Keratinocyte (primary cell): ENCODE data around the gene NEURL1. TPM values are rescaled to one million over a fixed set of nuclear protein-coding genes. Genes with fewer than 3 reads are reported as not detected.

Experiments
- DNase-seq: peaks from one replicate; pipeline ENCODE4 v3.0.0-alpha.2; 2011; ENCODE audit warnings: low read depth, missing footprints, low spot score
- FAIRE-seq: peaks from 2 replicates; lab custom pipeline; 2011; peaks lifted over from hg19 to GRCh38; lab: Jason Lieb, UNC
- H2AFZ ChIP-seq: 2 replicates; pipeline ENCODE4 v1.6.0; 2012; ENCODE audit warnings: low read length, control low read depth, inconsistent platforms; ENCODE audit not compliant: control insufficient read depth
- H3K27ac ChIP-seq: 2 replicates; pipeline ENCODE4 v1.5.1; 2011; ENCODE audit warnings: low read length; ENCODE audit not compliant: control insufficient read depth, insufficient read depth
- H3K27me3 ChIP-seq: 3 replicates; pipeline ENCODE4 v1.6.0; 2011; ENCODE audit warnings: low read length; ENCODE audit not compliant: control insufficient read depth, insufficient read depth; ENCODE audit errors: extremely low read depth
- H3K36me3 ChIP-seq, 2 experiments: 2 replicates in 1 of 2; 3 replicates in 1 of 2; pipeline ENCODE4 v1.5.1; 2011; ENCODE audit warnings: low read length in 2 of 2, mild to moderate bottlenecking in 1 of 2; ENCODE audit not compliant: control insufficient read depth in 2 of 2, insufficient read depth in 2 of 2; ENCODE audit errors: extremely low read depth in 1 of 2
- H3K4me1 ChIP-seq: 3 replicates; pipeline ENCODE4 v1.5.1; 2011; ENCODE audit warnings: low read length; ENCODE audit not compliant: control insufficient read depth, insufficient read depth; ENCODE audit errors: extremely low read depth
- H3K4me2 ChIP-seq: 3 replicates; pipeline ENCODE4 v1.6.0; 2011; ENCODE audit warnings: low read depth, low read length; ENCODE audit not compliant: control insufficient read depth, insufficient read depth; ENCODE audit errors: extremely low read depth
- H3K4me3 ChIP-seq, 3 experiments: fragments of 200-600 bp in 1 of 3; sonication (generic) in 1 of 3; 2 replicates in 2 of 3; 3 replicates in 1 of 3; pipeline ENCODE4 v1.5.1; 2011 to 2016; ENCODE audit warnings: low read length in 3 of 3, mild to moderate bottlenecking in 3 of 3, control low read depth in 2 of 3, inconsistent platforms in 1 of 3, low read depth in 1 of 3, mixed read lengths in 1 of 3, mixed run types in 1 of 3, moderate library complexity in 1 of 3; ENCODE audit not compliant: control insufficient read depth in 2 of 3, insufficient read depth in 2 of 3; ENCODE audit errors: extremely low read depth in 1 of 3
- H3K79me2 ChIP-seq: 2 replicates; pipeline ENCODE4 v1.6.0; 2012; ENCODE audit warnings: low read length; ENCODE audit not compliant: control insufficient read depth, insufficient read depth
- H3K9ac ChIP-seq: 3 replicates; pipeline ENCODE4 v1.6.0; 2011; ENCODE audit warnings: low read length; ENCODE audit not compliant: control insufficient read depth, insufficient read depth; ENCODE audit errors: extremely low read depth
- H3K9me1 ChIP-seq: 3 replicates; pipeline ENCODE4 v1.6.0; 2011; ENCODE audit warnings: low read length; ENCODE audit not compliant: control insufficient read depth, insufficient read depth; ENCODE audit errors: extremely low read depth
- H3K9me3 ChIP-seq: 2 replicates; pipeline ENCODE4 v1.5.1; 2012; ENCODE audit warnings: low read depth, low read length; ENCODE audit not compliant: control insufficient read depth
- H4K20me1 ChIP-seq: 3 replicates; pipeline ENCODE4 v1.6.0; 2011; ENCODE audit warnings: low read length; ENCODE audit not compliant: control insufficient read depth, insufficient read depth; ENCODE audit errors: extremely low read depth
- EZH2 ChIP-seq: IDR thresholded peaks from one replicate; pipeline ENCODE4 v1.6.1; 2012; ENCODE audit warnings: inconsistent platforms, mild to moderate bottlenecking, low read length, moderate library complexity
- dilution Hi-C: fragments of 300-500 bp; cut with MboI; formaldehyde crosslinking; loops from one replicate; pipeline ENCODE4 v1.7.0; 2020; ENCODE audit warnings: low sequenced_read_pairs; ENCODE audit not compliant: extremely low pct_ligation_motif_present
- polyA plus RNA-seq, 5 experiments: library from polyadenylated mRNA; depleted of rRNA in 3 of 5; stranded (reverse) in 3 of 5; stranded (forward) in 1 of 5; unstranded in 1 of 5; fragments of >200 nt; gene quantifications; 1 replicate in 1 of 5; 2 replicates in 3 of 5; 3 replicates in 1 of 5; pipeline versions ENCODE4 v1.2.1 to v1.2.3, GENCODE V29; 2011 to 2012; ENCODE audit warnings: missing spikeins in 2 of 5, low read depth in 1 of 5, low replicate concordance in 1 of 5
- TF ChIP-seq, protein P1 (sequence below), 3 experiments: IDR thresholded peaks in 1 of 3; conservative IDR thresholded peaks in 1 of 3; optimal IDR thresholded peaks in 1 of 3; 2 replicates in 2 of 3; 3 replicates in 1 of 3; pipeline versions ENCODE3 to v1.5.1; 2011; ENCODE audit warnings: low read length in 3 of 3, mild to moderate bottlenecking in 3 of 3, moderate library complexity in 2 of 3, control low read depth in 1 of 3, inconsistent platforms in 1 of 3; ENCODE audit not compliant: insufficient read depth in 2 of 3; ENCODE audit errors: extremely low read depth in 1 of 3

Gene NEURL1
- polyA plus RNA-seq, 1 donor (not counting 4 experiments of a cell fraction or from before 2014, with no cell fraction given) = 0.03 TPM

DNA sequence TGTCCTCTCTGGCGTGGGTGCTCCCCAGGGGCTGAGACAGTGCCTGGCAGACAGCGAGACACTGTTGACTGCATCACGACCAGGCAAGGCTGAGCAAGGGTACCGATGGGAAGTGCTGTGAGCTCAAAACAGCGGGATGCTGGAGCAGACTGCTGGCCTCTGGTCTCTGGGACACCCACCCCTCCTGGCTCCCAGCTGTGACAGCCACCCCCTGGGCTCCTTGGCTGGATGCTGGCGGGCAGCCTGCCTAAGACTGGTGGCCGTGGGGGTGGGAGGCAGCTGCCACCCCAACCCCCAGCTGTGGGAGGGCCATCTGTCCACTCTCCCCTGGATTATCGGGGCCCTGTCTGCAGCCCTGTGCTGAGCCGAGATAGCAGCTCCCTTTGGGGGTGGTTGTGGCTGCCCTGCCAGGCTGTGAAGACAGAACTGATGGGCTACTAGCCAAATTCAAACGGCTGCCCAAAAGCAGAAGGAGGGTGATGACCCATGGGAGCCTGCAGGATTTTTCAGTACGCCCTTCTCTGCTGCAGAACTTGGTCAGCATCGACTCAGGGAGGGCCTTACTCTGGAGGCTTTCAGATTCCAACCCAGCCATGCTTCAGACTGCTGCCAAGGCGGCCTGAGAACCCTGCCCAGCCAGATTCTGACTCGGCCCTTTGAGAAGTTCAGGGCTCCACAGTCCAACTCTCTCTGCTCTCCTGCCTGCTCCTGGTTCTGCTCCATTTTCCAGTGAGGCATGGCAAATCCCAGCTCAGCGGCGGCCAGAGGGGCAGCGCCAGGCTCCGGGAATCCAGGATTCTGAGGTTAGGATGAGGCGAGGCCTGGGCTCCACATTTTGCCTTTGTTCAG, 125.3 kb downstream of the NEURL1 start:
- H3K9ac ChIP-seq = no peak overlapping the region
- TF ChIP-seq, protein P1, sequence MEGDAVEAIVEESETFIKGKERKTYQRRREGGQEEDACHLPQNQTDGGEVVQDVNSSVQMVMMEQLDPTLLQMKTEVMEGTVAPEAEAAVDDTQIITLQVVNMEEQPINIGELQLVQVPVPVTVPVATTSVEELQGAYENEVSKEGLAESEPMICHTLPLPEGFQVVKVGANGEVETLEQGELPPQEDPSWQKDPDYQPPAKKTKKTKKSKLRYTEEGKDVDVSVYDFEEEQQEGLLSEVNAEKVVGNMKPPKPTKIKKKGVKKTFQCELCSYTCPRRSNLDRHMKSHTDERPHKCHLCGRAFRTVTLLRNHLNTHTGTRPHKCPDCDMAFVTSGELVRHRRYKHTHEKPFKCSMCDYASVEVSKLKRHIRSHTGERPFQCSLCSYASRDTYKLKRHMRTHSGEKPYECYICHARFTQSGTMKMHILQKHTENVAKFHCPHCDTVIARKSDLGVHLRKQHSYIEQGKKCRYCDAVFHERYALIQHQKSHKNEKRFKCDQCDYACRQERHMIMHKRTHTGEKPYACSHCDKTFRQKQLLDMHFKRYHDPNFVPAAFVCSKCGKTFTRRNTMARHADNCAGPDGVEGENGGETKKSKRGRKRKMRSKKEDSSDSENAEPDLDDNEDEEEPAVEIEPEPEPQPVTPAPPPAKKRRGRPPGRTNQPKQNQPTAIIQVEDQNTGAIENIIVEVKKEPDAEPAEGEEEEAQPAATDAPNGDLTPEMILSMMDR (optimal IDR thresholded peaks at IDR 0.05 in 1 of 3, IDR thresholded peaks at IDR 0.05 in 1 of 3, conservative IDR thresholded peaks at IDR 0.05 in 1 of 3; ENCODE audit: extremely low read depth in 1 of 3, insufficient read depth in 2 of 3, low read length in 3 of 3) = no peak
- no peak for TF ChIP-seq EZH2
- H3K4me1 ChIP-seq = no peaks in the 10 kb centered on the region
- no peaks in the 10 kb centered on the region for H3K9me1 ChIP-seq
- H4K20me1 ChIP-seq = peaks cover 2% of the 10 kb centered on the region
- H3K4me2 ChIP-seq = no peak overlapping the region
- FAIRE-seq (no peak), DNase-seq (no peak)
- no peaks in the 10 kb centered on the region for H3K27me3 ChIP-seq
- H3K36me3 ChIP-seq = peaks cover 59 to 83% of the 10 kb centered on the region in 2 experiments
- no peaks in the 10 kb centered on the region for H3K79me2 ChIP-seq
- dilution Hi-C loops = no loop called here
- no peak overlapping the region for H3K27ac ChIP-seq
- no peak overlapping the region for H3K4me3 ChIP-seq
- H2AFZ ChIP-seq = no peak overlapping the region
- H3K9me3 ChIP-seq = no peaks in the 10 kb centered on the region

DNA sequence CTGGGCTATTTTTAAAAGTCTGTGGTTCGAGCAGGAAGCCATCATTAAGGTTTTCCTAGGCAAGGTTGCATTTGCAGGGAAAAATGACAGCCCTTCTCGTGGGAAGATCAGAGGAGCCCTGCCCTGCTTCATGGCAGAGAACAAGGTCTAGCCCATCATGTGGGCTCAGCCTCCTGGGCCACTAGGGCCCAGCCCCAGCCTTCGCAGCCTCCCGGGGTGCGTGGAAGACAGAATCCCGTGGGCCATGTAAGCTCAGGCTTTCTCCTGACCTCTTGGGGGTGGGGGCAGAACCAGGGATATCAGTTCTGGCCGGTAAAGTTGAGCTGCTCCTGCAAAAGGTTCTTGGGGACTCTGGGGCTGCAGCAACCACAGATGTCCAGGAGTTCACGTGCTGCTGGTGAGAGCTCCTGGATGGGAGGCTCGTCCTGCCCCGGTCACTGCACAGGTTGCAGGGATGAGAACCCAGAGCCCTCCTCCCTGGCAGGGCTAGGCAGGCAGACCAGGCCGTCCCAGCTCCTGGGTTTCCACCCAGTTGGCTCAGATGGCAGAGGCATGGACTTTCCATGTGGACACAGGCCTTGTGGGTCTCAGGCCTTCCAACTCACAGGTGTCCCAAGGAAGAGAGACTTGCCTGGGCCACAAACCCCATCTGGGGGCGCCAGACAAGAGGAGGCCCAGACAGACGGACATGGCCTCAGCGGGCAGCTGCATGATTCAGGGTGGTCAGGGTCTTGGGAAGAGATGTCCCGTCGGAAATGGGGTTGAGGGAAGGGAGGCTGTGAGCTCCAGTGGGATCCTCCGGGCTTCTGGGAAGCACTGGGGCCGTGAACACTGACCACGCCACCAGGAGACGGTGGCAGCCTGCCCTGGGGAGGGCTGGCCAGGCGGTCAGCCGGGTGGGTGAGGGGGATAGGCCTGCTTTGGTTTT, 126.2 kb downstream of the NEURL1 start:
- dilution Hi-C loops = no loop called here
- Histone ChIP-seq H3K36me3 (peaks cover 61 to 84% of the 10 kb centered on the region in 2 experiments), H3K4me3 (no peak overlapping the region), H3K27me3 (no peaks in the 10 kb centered on the region), H3K79me2 (no peaks in the 10 kb centered on the region), H3K4me2 (no peak overlapping the region), H3K9ac (no peak overlapping the region), H3K4me1 (no peaks in the 10 kb centered on the region), H3K9me1 (no peaks in the 10 kb centered on the region), H3K27ac (no peak overlapping the region), H4K20me1 (peaks cover 2% of the 10 kb centered on the region), H3K9me3 (no peaks in the 10 kb centered on the region), H2AFZ (no peak overlapping the region)
- DNase-seq (no peak), FAIRE-seq (no peak)
- TF ChIP-seq EZH2 = no peak
